Breast epithelium (tissue), 4 donors: Measurements from ENCODE around the gene MDGA2. TPM values are rescaled to one million over a fixed set of nuclear protein-coding genes. Genes with fewer than 3 reads are reported as not detected.

ENCODE experiments used
- DNase-seq, 2 donors: peaks; one replicate each; pipeline ENCODE4 v3.0.0-alpha.2; 2019; ENCODE audit warnings: low spot score in 2 of 2
- H3K27ac ChIP-seq, 2 donors: fragments of 200-600 bp; sonication (generic) in 1 of 2; one replicate each; pipeline ENCODE4 v1.5.1; 2016 to 2019; ENCODE audit warnings: mild to moderate bottlenecking in 1 of 2
- H3K27me3 ChIP-seq, 2 donors: fragments of 200-600 bp; sonication (generic) in 1 of 2; one replicate each; pipeline versions ENCODE4 v1.5.1 to v1.6.0; 2017 to 2019; ENCODE audit warnings: control low read depth in 1 of 2, mild to moderate bottlenecking in 1 of 2
- H3K36me3 ChIP-seq: fragments of 200-600 bp; one replicate; pipeline ENCODE4 v1.5.1; 2019
- H3K4me1 ChIP-seq, 2 donors: fragments of 200-600 bp; sonication (generic); one replicate each; pipeline ENCODE4 v1.5.1; 2016 to 2019; ENCODE audit warnings: control low read depth in 1 of 2
- H3K4me3 ChIP-seq, 3 donors: fragments of 200-600 bp; sonication (generic); 1 replicate in 2 of 3; 2 replicates in 1 of 3; pipeline ENCODE4 v1.5.1; 2016 to 2019; ENCODE audit warnings: mild to moderate bottlenecking in 3 of 3, moderate library complexity in 2 of 3
- H3K9me3 ChIP-seq, 2 donors: fragments of 200-600 bp; sonication (generic) in 1 of 2; one replicate each; pipeline ENCODE4 v1.5.1; 2016 to 2019; ENCODE audit warnings: control low read depth in 1 of 2
- POLR2A ChIP-seq: fragments of 450-650 bp; IDR thresholded peaks from one replicate; pipeline ENCODE4 v1.6.1; 2016; ENCODE audit warnings: antibody characterized with exemption, mild to moderate bottlenecking, moderate library complexity
- POLR2AphosphoS5 ChIP-seq, 3 donors: sonication (generic); formaldehyde crosslinking; IDR thresholded peaks; one replicate each; pipeline ENCODE4 v1.6.1; 2017; ENCODE audit warnings: antibody characterized with exemption in 3 of 3
- intact Hi-C: fragments of 100-400 bp; cut with DNase I; formaldehyde crosslinking; loops from one replicate; pipeline ENCODE4 v1.15.1; 2023; ENCODE audit warnings: low total_unique reads
- total RNA-seq, 3 donors: library from RNA; depleted of rRNA; stranded (reverse); fragments of >200 nt; gene quantifications; one replicate each; pipeline ENCODE4 v1.1.0, GENCODE V29; 2016
- TF ChIP-seq, protein P1 (sequence below), 3 donors: fragments of 450-650 bp; IDR thresholded peaks; one replicate each; pipeline ENCODE4 v1.5.1; 2016 to 2017; ENCODE audit warnings: antibody characterized with exemption in 3 of 3, mild to moderate bottlenecking in 3 of 3, moderate library complexity in 3 of 3

The MDGA2 gene
- total RNA-seq, 3 donors from 2014 or later: not detected

DNA sequence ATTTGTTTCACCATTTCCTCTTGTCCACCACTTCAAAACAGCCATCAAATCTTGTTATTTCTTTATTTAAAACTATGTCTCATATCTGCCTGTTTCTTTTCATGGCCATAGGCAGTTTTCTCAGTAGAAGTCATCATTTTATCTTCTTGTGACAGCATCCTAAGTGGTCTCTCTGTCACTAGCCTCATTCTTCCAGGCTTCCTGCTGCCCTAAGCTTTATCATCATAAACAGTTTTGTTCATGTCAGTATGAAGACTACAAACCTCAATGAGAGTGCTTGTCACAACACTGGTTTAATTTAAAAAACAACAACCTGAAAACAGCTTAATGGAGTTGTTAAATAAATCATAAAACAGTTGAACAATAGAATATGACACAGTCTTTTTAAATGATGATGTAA, 636.1 kb downstream of the MDGA2 start:
- Histone ChIP-seq H3K4me3 (no peak overlapping the region), H3K27me3 (no peaks in the 10 kb centered on the region), H3K9me3 (no peaks in the 10 kb centered on the region), H3K36me3 (no peaks in the 10 kb centered on the region), H3K27ac (no peak overlapping the region), H3K4me1 (no peaks in the 10 kb centered on the region)
- no peak for DNase-seq
- intact Hi-C loops: no loop called here
- TF ChIP-seq POLR2A: no peak

DNA sequence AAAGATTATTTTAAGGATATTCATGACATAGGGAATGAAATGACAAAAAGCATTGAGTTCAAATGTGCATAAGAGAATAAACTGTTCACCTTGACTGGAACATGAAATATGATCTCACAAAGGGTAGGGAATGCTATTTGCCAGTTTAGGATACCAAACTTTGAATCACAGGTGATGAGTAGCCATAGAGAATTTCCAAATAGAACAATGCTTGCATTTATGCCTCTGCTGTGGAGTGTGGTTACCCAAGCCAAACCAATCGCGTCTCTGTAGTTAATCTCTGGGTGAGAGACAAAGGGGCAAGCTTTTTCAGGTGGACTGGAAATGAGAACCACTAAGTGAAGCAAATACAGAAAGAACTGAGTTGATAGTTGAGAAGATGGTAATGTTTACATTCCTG, 652.7 kb downstream of the MDGA2 start:
- Histone ChIP-seq H3K9me3 (no peaks in the 10 kb centered on the region), H3K27ac (no peak overlapping the region), H3K4me1 (no peaks in the 10 kb centered on the region), H3K4me3 (no peak overlapping the region), H3K36me3 (no peaks in the 10 kb centered on the region), H3K27me3 (no peaks in the 10 kb centered on the region)
- TF ChIP-seq POLR2A (no peak), POLR2AphosphoS5 (IDR thresholded peaks at IDR 0.05) (no peak)
- TF ChIP-seq, protein P1, sequence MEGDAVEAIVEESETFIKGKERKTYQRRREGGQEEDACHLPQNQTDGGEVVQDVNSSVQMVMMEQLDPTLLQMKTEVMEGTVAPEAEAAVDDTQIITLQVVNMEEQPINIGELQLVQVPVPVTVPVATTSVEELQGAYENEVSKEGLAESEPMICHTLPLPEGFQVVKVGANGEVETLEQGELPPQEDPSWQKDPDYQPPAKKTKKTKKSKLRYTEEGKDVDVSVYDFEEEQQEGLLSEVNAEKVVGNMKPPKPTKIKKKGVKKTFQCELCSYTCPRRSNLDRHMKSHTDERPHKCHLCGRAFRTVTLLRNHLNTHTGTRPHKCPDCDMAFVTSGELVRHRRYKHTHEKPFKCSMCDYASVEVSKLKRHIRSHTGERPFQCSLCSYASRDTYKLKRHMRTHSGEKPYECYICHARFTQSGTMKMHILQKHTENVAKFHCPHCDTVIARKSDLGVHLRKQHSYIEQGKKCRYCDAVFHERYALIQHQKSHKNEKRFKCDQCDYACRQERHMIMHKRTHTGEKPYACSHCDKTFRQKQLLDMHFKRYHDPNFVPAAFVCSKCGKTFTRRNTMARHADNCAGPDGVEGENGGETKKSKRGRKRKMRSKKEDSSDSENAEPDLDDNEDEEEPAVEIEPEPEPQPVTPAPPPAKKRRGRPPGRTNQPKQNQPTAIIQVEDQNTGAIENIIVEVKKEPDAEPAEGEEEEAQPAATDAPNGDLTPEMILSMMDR (IDR thresholded peaks at IDR 0.05): no peak
- intact Hi-C loops: no loop called here
- no peak for DNase-seq

DNA sequence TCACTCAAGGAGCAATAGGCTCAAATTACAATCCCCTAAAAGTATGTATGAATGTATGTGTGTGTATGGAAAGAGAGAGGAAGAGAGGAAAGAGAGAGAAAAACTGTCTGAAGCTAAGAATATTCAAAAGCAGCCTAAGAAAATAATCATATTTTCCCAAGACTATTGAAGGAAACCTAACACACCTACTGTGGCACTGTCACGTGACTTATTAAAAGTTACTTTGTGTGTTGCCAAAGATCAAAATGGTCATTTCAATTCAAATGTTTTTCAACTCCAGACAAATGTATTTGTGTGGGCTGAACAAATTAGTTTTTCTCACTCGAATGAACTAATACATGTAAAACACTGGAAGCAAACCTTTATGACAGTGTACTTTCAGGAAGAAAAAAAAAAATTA, 654.9 kb downstream of the MDGA2 start:
- DNase-seq: no peak
- Histone ChIP-seq H3K36me3 (no peaks in the 10 kb centered on the region), H3K27ac (no peak overlapping the region), H3K9me3 (no peaks in the 10 kb centered on the region), H3K4me1 (no peaks in the 10 kb centered on the region), H3K4me3 (no peak overlapping the region), H3K27me3 (no peaks in the 10 kb centered on the region)
- intact Hi-C loops: no loop called here
- TF ChIP-seq, protein P1 (IDR thresholded peaks at IDR 0.05): no peak
- TF ChIP-seq POLR2AphosphoS5 (IDR thresholded peaks at IDR 0.05): no peak
- no peak for TF ChIP-seq POLR2A

DNA sequence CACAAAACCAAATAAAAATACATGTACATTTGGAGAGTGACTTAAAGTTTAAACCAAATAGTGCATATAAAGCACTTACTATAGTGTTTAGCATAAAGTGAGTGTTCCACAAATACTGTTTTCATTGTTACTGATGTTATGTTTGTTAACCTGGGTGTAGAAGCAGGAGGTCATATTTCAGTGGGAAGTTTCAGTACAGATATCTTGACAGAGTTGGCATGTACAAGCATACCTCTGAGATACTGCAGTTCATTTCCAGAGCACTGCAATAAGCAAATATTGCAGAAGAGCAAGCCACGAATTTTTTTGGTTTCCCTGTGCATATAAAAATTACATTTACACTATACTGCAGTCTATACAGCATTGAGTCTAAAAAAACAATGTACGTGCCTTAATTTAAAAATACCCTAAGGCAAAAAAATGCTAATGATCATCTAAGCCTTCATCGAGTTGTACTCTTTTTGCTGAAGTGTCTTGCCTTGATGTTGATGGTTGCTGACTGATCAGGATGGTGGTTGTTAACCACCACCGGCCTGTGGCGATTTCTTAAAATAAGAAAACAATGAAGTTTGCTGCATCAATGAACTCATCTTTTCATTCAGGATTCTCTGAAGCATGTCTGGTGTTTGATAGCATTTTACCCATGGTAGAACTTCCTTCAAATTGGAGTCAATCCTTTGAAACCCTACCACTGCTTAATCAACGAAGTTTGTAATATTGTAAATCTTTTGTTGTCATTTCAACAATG, 662.7 kb downstream of the MDGA2 start:
- Histone ChIP-seq H3K36me3 (no peaks in the 10 kb centered on the region), H3K4me3 (no peak overlapping the region), H3K4me1 (no peaks in the 10 kb centered on the region), H3K9me3 (no peaks in the 10 kb centered on the region), H3K27me3 (no peaks in the 10 kb centered on the region), H3K27ac (no peak overlapping the region)
- intact Hi-C loops: no loop called here
- no peak for DNase-seq
- TF ChIP-seq, protein P1 (IDR thresholded peaks at IDR 0.05): no peak
- no peak for TF ChIP-seq POLR2A
- no peak for TF ChIP-seq POLR2AphosphoS5 (IDR thresholded peaks at IDR 0.05)

DNA sequence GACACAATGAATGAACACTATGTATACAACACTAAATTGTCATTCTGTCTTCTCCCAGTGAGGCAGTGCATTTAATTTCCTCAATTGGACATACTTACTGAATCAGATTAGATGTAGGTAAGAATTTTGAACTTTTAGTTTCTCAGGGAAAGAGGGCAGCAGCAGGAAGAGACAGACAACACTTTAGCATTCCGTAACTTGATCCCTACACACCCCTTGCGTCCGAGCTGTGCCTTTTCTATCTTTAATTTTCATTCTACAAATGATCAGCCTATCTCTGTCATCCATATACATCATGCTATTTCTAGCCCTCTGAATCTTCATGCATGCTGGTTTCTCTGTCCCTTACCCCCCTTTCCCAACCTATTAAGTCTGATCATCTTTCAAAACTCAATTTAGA, 665.8 kb downstream of the MDGA2 start:
- Histone ChIP-seq H3K36me3 (no peaks in the 10 kb centered on the region), H3K27me3 (no peaks in the 10 kb centered on the region), H3K9me3 (no peaks in the 10 kb centered on the region), H3K4me1 (no peaks in the 10 kb centered on the region), H3K4me3 (no peak overlapping the region), H3K27ac (no peak overlapping the region)
- TF ChIP-seq, protein P1 (IDR thresholded peaks at IDR 0.05): no peak
- TF ChIP-seq POLR2A: no peak
- TF ChIP-seq POLR2AphosphoS5 (IDR thresholded peaks at IDR 0.05): no peak
- no peak for DNase-seq
- intact Hi-C loops: no loop called here
